Upper lobe of left lung (tissue), 4 donors: ENCODE data around the gene ATP9A.

ENCODE experiments used
- POLR2A ChIP-seq, 4 donors: fragments of 450-650 bp; IDR thresholded peaks; one replicate each; pipeline ENCODE4 v1.5.1; 2016 to 2017; ENCODE audit warnings: antibody characterized with exemption in 4 of 4, mild to moderate bottlenecking in 2 of 4
- POLR2AphosphoS5 ChIP-seq, 2 donors: sonication (generic); formaldehyde crosslinking; IDR thresholded peaks; one replicate each; pipeline ENCODE4 v1.5.1; 2017; ENCODE audit warnings: antibody characterized with exemption in 2 of 2

DNA sequence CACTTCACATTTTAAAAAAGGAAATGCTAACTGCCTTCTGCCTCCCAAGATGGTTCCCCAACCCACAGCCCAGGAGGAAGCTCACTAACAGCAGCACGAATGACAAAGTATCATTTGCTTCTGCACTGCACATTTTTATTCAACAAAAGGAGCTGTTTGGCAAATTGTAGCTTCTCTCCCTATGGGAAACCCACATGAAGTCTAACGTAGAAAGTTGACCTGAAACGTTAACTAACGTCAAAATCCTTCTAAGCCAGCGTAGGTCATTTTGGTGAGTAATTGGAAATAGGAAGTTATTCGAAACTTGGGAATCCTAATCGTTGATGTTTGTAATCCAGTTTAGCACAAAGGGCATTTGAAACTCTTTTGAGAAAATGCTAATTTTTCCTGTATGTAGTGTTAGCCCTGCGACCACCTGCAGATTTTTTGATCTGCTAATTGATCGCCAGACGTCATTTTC is 31.2 kb upstream of the ATP9A start:
- TF ChIP-seq POLR2AphosphoS5 (IDR thresholded peaks at IDR 0.05) (no peak), POLR2A (IDR thresholded peaks at IDR 0.05) (no peak)
